ENCODE results near the gene H2BK1.

- no peak for TF ChIP-seq CTCF (IDR thresholded peaks at IDR 0.05; ENCODE audit: low read length)
- no peak for TF ChIP-seq EZH2 (IDR thresholded peaks at IDR 0.05; ENCODE audit: borderline replicate concordance, low read length)
Observed at GRCh38 chr7:151255390-151255789, 45.1 kb upstream of the H2BK1 start.
